HCT116 (cell line): ENCODE data around the gene IRX6. TPM values are rescaled to one million over a fixed set of nuclear protein-coding genes. Genes with fewer than 3 reads are reported as not detected.

ENCODE experiments used
- ATAC-seq: fragments of 200-7000 bp; cut with Tn5 transposase; 2 replicates; pipeline ENCODE4 v1.9.1; 2020; ENCODE audit warnings: mild to moderate bottlenecking, moderate library complexity
- BruUV-seq: library from RNA; stranded (reverse); fragments of 400-500 nt; replicated peaks from 2 replicates; lab custom pipeline; 2021; lab: Mats Ljungman, UMichigan
- CTCF ChIA-PET: fragments of 300-600 bp; sonication (Branson Sonifier 250); formaldehyde crosslinking; loops from one replicate; lab custom pipeline; 2021; ENCODE audit warnings: antibody characterized with exemption; lab: Charles Lee
- POLR2A ChIA-PET: fragments of 300-600, 350-600 bp; sonication (Branson Sonifier 250); formaldehyde crosslinking; loops from one replicate; lab custom pipeline; 2021; ENCODE audit warnings: antibody characterized with exemption; lab: Charles Lee
- RAD21 ChIA-PET, 2 experiments: fragments of 300-600 bp; sonication (Branson Sonifier 250); formaldehyde crosslinking; loops; one replicate each; lab custom pipeline; 2023; ENCODE audit warnings: low total read pairs in 2 of 2; ENCODE audit not compliant: uncharacterized antibody in 2 of 2, unreplicated experiment in 2 of 2, low non-redundant PET in 1 of 2; lab: Charles Lee
- DNase-seq: peaks from one replicate; pipeline ENCODE4 v3.0.0-alpha.2; 2010; ENCODE audit warnings: low read depth, low spot score
- H2AFZ ChIP-seq: fragments of 200-600 bp; shearing (Covaris generic), sonication (generic); 2 replicates; pipeline ENCODE4 v1.6.1; 2017; ENCODE audit warnings: low read depth, mixed run types, mixed read lengths, antibody characterized with exemption, low read length; ENCODE audit not compliant: poor library complexity, severe bottlenecking
- H3K27ac ChIP-seq: 2 replicates; pipeline ENCODE4 v1.5.1; 2012; ENCODE audit warnings: low read depth, low read length
- H3K27me3 ChIP-seq: fragments of 200-600 bp; sonication (generic); 2 replicates; pipeline ENCODE4 v1.6.1; 2016; ENCODE audit warnings: mixed run types, low read length, mixed read lengths; ENCODE audit not compliant: insufficient read depth
- H3K36me3 ChIP-seq, 2 experiments: fragments of 200-500 bp in 1 of 2; fragments of 200-600 bp in 1 of 2; sonication (Bioruptor generic) in 1 of 2; sonication (generic) in 1 of 2; 2 replicates each; pipeline versions ENCODE4 v1.5.1 to v1.6.1; 2014 to 2016; ENCODE audit warnings: low read length in 2 of 2, inconsistent platforms in 1 of 2, mixed read lengths in 1 of 2, mixed run types in 1 of 2; ENCODE audit not compliant: insufficient read depth in 2 of 2, control insufficient read depth in 1 of 2
- H3K4me1 ChIP-seq, 2 experiments: fragments of 200-600 bp in 1 of 2; sonication (generic) in 1 of 2; 2 replicates each; pipeline versions ENCODE4 v1.5.1 to v1.6.1; 2012 to 2017; ENCODE audit warnings: low read length in 2 of 2, inconsistent platforms in 1 of 2, mild to moderate bottlenecking in 1 of 2, mixed read lengths in 1 of 2, mixed run types in 1 of 2, moderate library complexity in 1 of 2; ENCODE audit not compliant: insufficient read depth in 2 of 2, control insufficient read depth in 1 of 2
- H3K4me2 ChIP-seq: fragments of 200-600 bp; sonication (generic); 2 replicates; pipeline ENCODE4 v1.6.1; 2017; ENCODE audit warnings: mixed run types, low read length, mixed read lengths
- H3K4me3 ChIP-seq, 2 experiments: fragments of 200-600 bp in 1 of 2; sonication (generic) in 1 of 2; replicated peaks in 1 of 2; 2 replicates each; pipeline ENCODE4 v1.5.1; 2011 to 2016; ENCODE audit warnings: low read length in 2 of 2, control low read depth in 1 of 2, low read depth in 1 of 2, mild to moderate bottlenecking in 1 of 2, mixed read lengths in 1 of 2, mixed run types in 1 of 2
- H3K79me2 ChIP-seq: fragments of 200-600 bp; sonication (generic); 2 replicates; pipeline ENCODE4 v1.6.1; 2017; ENCODE audit warnings: mild to moderate bottlenecking, mixed run types, low read length, moderate library complexity, mixed read lengths; ENCODE audit not compliant: insufficient read depth
- H3K9ac ChIP-seq: fragments of 200-600 bp; sonication (generic); 2 replicates; pipeline ENCODE4 v1.6.1; 2016; ENCODE audit warnings: low read length, mixed read lengths
- H3K9me2 ChIP-seq: fragments of 200-600 bp; sonication (generic), shearing (Covaris generic); 2 replicates; pipeline ENCODE4 v1.6.1; 2017; ENCODE audit warnings: mixed run types, mild to moderate bottlenecking, moderate library complexity; ENCODE audit not compliant: insufficient read depth
- H3K9me3 ChIP-seq, 2 experiments: fragments of 200-500 bp in 1 of 2; fragments of 200-600 bp in 1 of 2; sonication (Bioruptor generic) in 1 of 2; sonication (generic) in 1 of 2; 2 replicates each; pipeline ENCODE4 v1.6.1; 2014 to 2017; ENCODE audit warnings: low read length in 2 of 2, mixed read lengths in 2 of 2, inconsistent platforms in 1 of 2, low read depth in 1 of 2, mild to moderate bottlenecking in 1 of 2, mixed run types in 1 of 2, moderate library complexity in 1 of 2; ENCODE audit not compliant: control insufficient read depth in 1 of 2, insufficient read depth in 1 of 2
- H4K20me1 ChIP-seq: fragments of 200-600 bp; sonication (generic), shearing (Covaris generic); 2 replicates; pipeline ENCODE4 v1.6.1; 2017; ENCODE audit warnings: mixed run types, mild to moderate bottlenecking, moderate library complexity; ENCODE audit not compliant: insufficient read depth
- ATF3 ChIP-seq: IDR thresholded peaks from 2 replicates; pipeline ENCODE4 v1.6.1; 2012
- EGR1 ChIP-seq: IDR thresholded peaks from 2 replicates; pipeline ENCODE4 v1.6.1; 2012; ENCODE audit warnings: low read depth
- ELF1 ChIP-seq: IDR thresholded peaks from 2 replicates; pipeline ENCODE4 v1.6.1; 2012; ENCODE audit warnings: low read depth, borderline replicate concordance
- EZH2 ChIP-seq: fragments of 200-600 bp; sonication (generic); IDR thresholded peaks from 2 replicates; pipeline ENCODE4 v1.6.1; 2017; ENCODE audit warnings: antibody characterized with exemption, mixed run types
- ZBTB33 ChIP-seq: IDR thresholded peaks from 2 replicates; pipeline ENCODE4 v1.6.1; 2011; ENCODE audit warnings: mild to moderate bottlenecking, low read length, moderate library complexity; ENCODE audit not compliant: insufficient replicate concordance; ENCODE audit errors: extremely low read depth
- ZNF274 ChIP-seq: fragments of 200-500 bp; sonication (Bioruptor generic); IDR thresholded peaks from 2 replicates; pipeline ENCODE4 v1.6.1; 2014; ENCODE audit warnings: mild to moderate bottlenecking, low read depth, low read length, inconsistent platforms
- intact Hi-C: fragments of 100-400 bp; cut with micrococcal nuclease; formaldehyde crosslinking; loops from 2 replicates; pipeline ENCODE4 v1.10.0; 2022
- total RNA-seq: library from RNA; stranded (reverse); gene quantifications from one replicate; pipeline ENCODE4 v1.2.1, GENCODE V29; 2021; ENCODE audit not compliant: unreplicated experiment

Gene IRX6
- total RNA-seq, 1 experiment from 2014 or later: not detected

GRCh38 chr16:55372792-55373488 lies 48.9 kb downstream of the IRX6 start:
- Histone ChIP-seq H3K4me2 (no peak overlapping the region), H3K4me1 (no peaks in the 10 kb centered on the region), H3K27me3 (peaks cover 53% of the 10 kb centered on the region), H3K4me3 (no peak overlapping the region), H2AFZ (no peak overlapping the region), H3K27ac (no peak overlapping the region), H3K79me2 (no peaks in the 10 kb centered on the region), H3K9me2 (no peaks in the 10 kb centered on the region), H4K20me1 (no peaks in the 10 kb centered on the region), H3K9me3 (no peaks in the 10 kb centered on the region), H3K9ac (no peak overlapping the region), H3K36me3 (no peaks in the 10 kb centered on the region)
- ChIA-PET CTCF (no interaction called here), POLR2A (no interaction called here), RAD21 (no interaction called here)
- DNase-seq (no peak), ATAC-seq (no peak)
- no peak for TF ChIP-seq ZBTB33
- no peak for TF ChIP-seq EZH2
- no TSS peak for BruUV-seq
- intact Hi-C loops: no loop called here

GRCh38 chr16:55373489-55373832 lies 49.5 kb downstream of the IRX6 start:
- Histone ChIP-seq H4K20me1 (no peaks in the 10 kb centered on the region), H3K4me3 (no peak overlapping the region), H3K36me3 (no peaks in the 10 kb centered on the region), H3K9ac (no peak overlapping the region), H3K9me3 (no peaks in the 10 kb centered on the region), H3K27me3 (peaks cover 49% of the 10 kb centered on the region), H3K9me2 (no peaks in the 10 kb centered on the region), H3K79me2 (no peaks in the 10 kb centered on the region), H3K4me2 (no peak overlapping the region), H3K27ac (no peak overlapping the region), H3K4me1 (no peaks in the 10 kb centered on the region), H2AFZ (no peak overlapping the region)
- CTCF ChIA-PET: no interaction called here
- POLR2A ChIA-PET: no interaction called here
- TF ChIP-seq ZNF274: no peak
- TF ChIP-seq ELF1: no peak
- no peak for TF ChIP-seq ZBTB33
- no peak for TF ChIP-seq EGR1
- TF ChIP-seq ATF3: no peak
- RAD21 ChIA-PET: no interaction called here
- no TSS peak for BruUV-seq
- DNase-seq (no peak), ATAC-seq (no peak)
- intact Hi-C loops: no loop called here
